H1 (cell line): Measurements from ENCODE around the gene DPH6.

Experiments used
- CBX5 ChIP-seq: fragments of 300-800, 300-1000 bp; sonication (generic); IDR thresholded peaks from 2 replicates; pipeline ENCODE4 v1.7.1; 2016; ENCODE audit warnings: antibody characterized with exemption, low read length, low read depth
- CREB1 ChIP-seq: IDR thresholded peaks from 2 replicates; pipeline ENCODE4 v1.6.1; 2012; ENCODE audit warnings: inconsistent platforms
- CTCF ChIP-seq, 3 experiments: IDR thresholded peaks; 1 replicate in 2 of 3; 2 replicates in 1 of 3; pipeline versions ENCODE4 v1.5.1 to v1.6.1; 2011; ENCODE audit warnings: low read length in 3 of 3, mild to moderate bottlenecking in 3 of 3, inconsistent platforms in 2 of 3, low read depth in 1 of 3, moderate library complexity in 1 of 3; ENCODE audit not compliant: insufficient read depth in 1 of 3; ENCODE audit errors: control extremely low read depth in 1 of 3
- EGR1 ChIP-seq: IDR thresholded peaks from 2 replicates; pipeline ENCODE4 v1.6.1; 2011; ENCODE audit warnings: low read depth, low read length, borderline replicate concordance
- POLR2A ChIP-seq, 2 experiments: IDR thresholded peaks; 1 replicate in 1 of 2; 2 replicates in 1 of 2; pipeline ENCODE4 v1.6.1; 2011; ENCODE audit warnings: low read depth in 2 of 2, low read length in 2 of 2, mild to moderate bottlenecking in 2 of 2; ENCODE audit errors: control extremely low read depth in 1 of 2
- POLR2AphosphoS5 ChIP-seq: IDR thresholded peaks from 2 replicates; pipeline ENCODE4 v1.6.1; 2011; ENCODE audit warnings: low read depth, low read length
- POU5F1 ChIP-seq: IDR thresholded peaks from 2 replicates; pipeline ENCODE4 v1.6.1; 2011; ENCODE audit warnings: low read depth, mild to moderate bottlenecking, low read length, moderate library complexity
- RFX5 ChIP-seq: IDR thresholded peaks from 2 replicates; pipeline ENCODE4 v1.6.1; 2011; ENCODE audit warnings: low read depth, low read length, improper control_type of control experiment, borderline replicate concordance
- RXRA ChIP-seq: IDR thresholded peaks from 2 replicates; pipeline ENCODE4 v1.6.1; 2011; ENCODE audit warnings: low read depth, mild to moderate bottlenecking, low read length, moderate library complexity; ENCODE audit not compliant: insufficient read depth
- SIN3A ChIP-seq, 2 experiments: IDR thresholded peaks in 1 of 2; conservative IDR thresholded peaks in 1 of 2; 2 replicates each; pipeline ENCODE4 v1.6.1; 2011 to 2012; ENCODE audit warnings: low read length in 2 of 2, improper control_type of control experiment in 1 of 2, low read depth in 1 of 2, mild to moderate bottlenecking in 1 of 2
- TEAD4 ChIP-seq: IDR thresholded peaks from 2 replicates; pipeline ENCODE4 v1.6.1; 2012; ENCODE audit warnings: low read depth, low read length, inconsistent platforms, mixed read lengths

- TF ChIP-seq CTCF (IDR thresholded peaks at IDR 0.05; ENCODE audit: control extremely low read depth in 1 of 3, insufficient read depth in 1 of 3, low read depth in 1 of 3, low read length in 3 of 3): no peak
- TF ChIP-seq CREB1: no peak
- TF ChIP-seq EGR1: no peak
- TF ChIP-seq POU5F1: no peak
- TF ChIP-seq TEAD4: no peak
- no peak for TF ChIP-seq CBX5
- TF ChIP-seq RXRA: no peak
- no peak for TF ChIP-seq POLR2A (IDR thresholded peaks at IDR 0.05; ENCODE audit: control extremely low read depth in 1 of 2, low read depth in 2 of 2, low read length in 2 of 2)
- TF ChIP-seq POLR2AphosphoS5: no peak
- no peak for TF ChIP-seq RFX5
- TF ChIP-seq SIN3A (conservative IDR thresholded peaks at IDR 0.05 in 1 of 2, IDR thresholded peaks at IDR 0.05 in 1 of 2; ENCODE audit: low read depth in 1 of 2, low read length in 2 of 2): no peak
Measured at GRCh38 chr15:35555244-35555643, 9.3 kb upstream of the DPH6 start.
